SHP77 treated with DMSO at 0.1 percent for 48 hours (cell line): Measurements from ENCODE around the gene PSMG3.

ENCODE experiments used
- DNase-seq: peaks from one replicate; lab custom pipeline; 2025; lab: John Stamatoyannopoulos, UW

Gene PSMG3

DNA sequence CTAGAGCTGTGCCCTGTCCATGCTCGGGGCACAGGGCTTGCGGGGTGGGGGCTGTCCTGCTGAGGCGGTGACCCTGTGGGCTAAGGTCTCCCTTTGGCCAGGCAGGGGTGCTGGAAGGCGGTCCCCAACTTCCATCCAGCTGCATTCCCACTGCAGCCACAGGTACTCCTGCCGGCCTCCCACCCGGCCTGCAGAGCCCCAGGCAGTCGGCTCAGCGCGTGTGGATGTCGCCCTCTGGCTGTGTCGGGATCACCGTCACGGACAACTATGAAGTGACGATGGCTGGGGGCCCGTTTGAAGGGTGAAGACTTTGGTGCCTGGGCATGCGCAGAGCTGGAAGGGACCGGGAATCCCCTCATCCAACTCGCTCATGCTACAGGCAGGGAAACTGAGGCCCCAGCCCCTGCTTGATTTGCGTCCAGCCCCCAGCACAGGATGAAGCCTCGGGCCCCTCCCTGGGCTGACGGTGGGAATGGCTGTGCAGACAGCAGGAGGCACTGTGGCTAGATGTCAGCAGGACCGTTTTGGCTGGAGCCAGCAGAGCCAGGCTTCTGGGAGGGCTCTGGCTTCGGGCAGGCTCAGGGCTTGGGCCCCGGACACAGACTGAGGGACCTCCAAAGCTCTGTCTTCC is 11.5 kb downstream of the PSMG3 start:
- peak; percentile 73 for DNase-seq

DNA sequence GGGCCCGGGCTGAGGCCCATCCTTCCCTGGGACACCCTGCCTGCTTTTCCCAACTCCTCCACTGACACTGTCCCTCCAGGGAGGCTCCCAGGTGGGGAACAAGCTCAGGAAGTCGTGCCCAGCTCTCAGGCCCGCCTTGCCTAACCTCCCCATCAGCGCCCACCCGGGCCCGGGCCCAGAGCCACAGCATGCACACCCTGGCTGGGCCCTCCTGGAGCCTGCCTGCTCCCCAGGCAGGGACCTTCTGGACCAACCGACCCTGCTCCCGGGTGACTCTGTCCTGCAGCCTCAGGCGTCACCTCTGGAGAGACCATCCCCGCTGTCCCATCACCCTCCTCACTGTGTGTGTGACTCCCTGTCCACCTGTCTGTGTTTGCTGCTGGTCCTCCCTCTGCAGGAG is 12.1 kb downstream of the PSMG3 start:
- DNase-seq, result no peak

DNA sequence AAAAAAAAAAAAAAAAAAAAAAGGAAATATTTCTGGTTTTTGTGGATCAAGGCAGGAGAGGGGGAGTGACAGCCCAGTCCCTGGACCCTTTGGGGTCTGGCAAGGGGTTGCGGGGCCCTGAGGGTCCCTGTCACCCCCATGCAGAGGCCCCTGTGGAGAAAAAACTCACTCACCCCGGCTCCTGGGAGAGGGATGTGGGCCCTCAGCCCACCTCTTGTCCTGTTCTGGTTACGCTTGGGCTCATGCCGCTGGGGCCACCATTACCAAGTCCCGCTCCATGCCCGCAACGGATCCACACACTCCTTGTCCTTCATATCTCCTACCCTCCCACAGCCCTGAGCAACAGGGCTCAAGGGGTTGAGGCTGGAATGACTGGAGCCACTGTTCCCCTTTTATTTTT is 12.8 kb downstream of the PSMG3 start:
- DNase-seq, result no peak

DNA sequence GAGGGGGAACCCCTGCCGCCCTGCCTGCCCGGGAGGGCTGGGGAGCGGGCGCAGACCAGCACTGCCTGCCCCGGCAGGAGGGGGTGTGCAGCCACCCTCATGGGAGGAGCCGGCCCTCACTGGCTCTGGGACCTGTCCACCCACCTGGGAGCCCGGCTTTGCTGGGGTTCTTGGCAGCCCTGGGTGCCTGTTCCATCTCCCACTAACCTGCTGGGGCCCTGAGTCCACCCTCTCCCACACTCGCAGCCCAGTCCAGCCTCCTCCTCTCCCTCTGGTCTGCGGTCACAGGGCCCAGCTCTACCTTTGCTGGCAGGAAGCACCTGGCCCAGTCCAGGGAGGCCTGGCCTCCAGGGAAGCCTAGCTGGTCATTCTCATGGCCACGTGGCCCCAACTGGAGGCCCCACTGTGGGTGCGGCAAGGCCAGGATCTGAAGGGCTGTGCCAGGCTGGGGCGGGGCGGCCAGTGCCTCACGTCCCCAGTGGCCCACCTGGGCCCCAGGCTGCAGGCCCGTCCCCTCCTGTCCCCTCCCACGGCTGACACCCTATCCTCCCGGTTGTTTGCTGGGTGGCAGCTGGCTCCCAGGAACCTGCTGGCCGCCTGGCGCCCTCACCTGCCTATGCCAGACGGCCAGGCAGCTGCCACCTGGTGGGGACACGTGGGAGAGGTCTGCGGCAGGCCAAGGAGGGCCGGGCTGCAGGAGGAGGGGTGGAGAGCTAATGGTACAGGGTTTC is 13.9 kb downstream of the PSMG3 start, which contains the start of gene TMEM184A:
TMEM184A (minus strand) TSS at position 393 of the 731 bp plus-strand sequence. CDS start 721 bp downstream, outside the sequence.
- peak; percentile 99 for DNase-seq

DNA sequence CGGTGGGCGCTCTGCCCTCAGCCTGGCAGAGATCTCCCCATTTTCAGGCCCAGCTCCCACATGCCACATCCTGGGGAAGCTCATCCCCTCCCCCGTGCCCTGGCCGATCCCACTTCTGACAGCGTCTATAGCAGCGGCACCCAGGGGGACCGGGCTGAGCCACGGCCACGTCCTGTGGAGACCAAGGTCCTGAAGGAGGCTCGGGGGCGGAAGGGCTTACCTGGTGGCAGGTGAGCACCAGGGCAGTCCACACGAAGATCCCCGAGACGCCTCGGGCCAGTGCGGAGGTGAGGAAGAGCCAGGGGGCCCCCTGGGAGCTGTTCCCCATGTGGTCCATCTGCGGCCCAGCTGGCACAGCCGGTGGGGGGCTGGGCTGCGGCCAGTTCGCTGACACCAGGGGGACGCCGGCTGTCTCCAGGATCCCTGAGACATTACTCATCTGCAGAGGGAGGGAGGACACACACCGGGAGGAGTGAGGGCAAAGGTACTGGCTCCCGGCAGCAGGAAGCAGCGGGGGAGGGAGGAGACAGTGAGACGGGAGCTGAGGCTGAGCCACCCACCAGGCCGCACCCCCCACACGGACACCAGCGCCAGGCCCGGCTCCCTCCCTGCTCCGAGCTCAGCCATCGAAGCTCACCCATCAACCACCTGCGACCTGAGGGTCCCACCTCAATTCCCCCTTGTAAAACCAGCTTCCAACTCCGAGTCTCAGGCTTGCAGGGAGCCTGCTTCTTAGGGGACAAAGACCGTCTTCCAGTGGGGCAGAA is 14.6 kb downstream of the PSMG3 start:
- peak; percentile 62 for DNase-seq

DNA sequence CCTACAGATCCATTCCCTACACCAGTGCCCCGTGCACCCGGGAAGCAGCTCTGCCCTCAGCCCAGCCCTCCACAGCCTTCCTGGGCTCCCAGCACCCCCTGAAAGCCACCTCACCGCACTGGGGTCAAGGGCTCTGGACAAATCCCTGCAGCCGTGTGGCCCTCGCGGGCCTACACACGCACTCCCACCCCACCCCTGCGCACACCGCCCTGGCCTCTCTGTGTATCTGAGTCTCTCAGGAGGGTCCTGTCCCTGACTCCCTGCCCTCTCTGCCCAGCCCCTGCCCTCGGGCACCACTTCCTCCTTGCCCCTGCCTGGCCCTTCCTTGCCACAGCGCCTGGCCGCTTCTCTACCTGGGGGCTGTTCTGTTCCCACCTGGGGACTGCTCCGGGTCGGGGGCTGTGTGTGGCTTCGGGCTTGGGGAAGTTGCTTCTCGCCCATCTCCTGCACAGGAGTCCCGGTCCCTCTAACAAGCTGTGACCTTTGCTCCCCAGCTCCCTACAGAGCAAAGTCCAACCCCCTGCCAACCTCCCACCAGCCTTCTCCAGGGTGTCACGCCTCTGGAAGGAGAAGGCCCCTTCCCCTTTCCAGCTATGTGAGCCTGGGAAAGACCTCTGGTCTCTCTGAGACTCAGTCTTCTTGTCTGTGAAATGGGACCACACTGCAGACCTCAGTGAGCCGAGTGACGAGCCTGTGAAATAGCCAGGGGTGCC is 15.3 kb downstream of the PSMG3 start:
- no peak for DNase-seq

DNA sequence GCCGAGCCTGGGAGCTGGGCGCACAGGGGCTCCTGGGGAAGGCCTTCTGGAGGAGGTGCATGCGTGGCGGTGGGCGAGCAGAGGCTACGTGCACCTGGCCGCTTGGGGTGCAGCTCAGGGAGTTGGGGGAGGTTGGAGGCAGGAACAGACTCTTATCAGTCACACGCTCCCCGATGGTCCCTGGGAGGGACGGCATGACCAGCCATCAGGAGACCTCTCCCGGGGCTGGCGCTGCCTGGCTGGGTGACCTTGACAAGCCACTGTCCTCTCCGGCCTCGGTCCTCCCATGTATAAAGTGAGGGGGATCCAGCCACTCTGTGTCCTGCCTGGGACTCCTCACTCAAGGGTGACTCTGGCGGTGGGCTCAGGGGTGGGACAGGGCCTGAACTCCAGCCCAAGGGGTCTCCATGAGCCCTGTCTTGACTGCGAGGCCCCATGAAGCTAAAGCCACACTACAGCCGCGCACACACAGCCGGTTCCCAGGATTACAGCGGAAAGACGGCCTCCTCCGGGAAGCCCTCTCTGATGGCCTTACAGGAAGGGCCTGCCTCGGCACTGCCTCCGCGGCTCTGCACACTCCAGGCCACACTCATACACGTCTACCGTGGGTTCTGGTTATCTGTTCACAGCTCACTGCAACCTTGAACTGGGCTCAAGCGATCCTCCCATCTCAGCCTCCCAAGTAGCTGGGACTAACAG is 16.2 kb downstream of the PSMG3 start:
- DNase-seq, result no peak

DNA sequence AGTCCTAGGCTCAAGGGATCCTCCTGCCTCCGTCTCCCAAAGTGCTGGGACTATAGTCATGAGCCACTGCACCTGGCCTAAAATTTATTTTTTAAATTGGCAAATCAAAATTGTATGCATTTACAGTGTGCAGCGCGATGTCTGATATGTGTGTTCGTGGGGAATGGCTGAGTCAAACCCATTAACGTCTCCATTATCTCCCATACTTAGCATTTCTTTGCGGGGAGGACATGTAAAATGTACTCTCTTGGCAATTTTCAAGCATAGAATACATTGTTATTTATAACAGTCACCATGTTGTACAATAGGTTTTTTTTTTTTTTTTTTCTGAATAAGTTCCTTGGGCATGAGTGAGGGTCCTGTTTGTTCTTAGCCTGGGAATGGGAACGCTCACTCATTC is 17.6 kb downstream of the PSMG3 start:
- no peak for DNase-seq

DNA sequence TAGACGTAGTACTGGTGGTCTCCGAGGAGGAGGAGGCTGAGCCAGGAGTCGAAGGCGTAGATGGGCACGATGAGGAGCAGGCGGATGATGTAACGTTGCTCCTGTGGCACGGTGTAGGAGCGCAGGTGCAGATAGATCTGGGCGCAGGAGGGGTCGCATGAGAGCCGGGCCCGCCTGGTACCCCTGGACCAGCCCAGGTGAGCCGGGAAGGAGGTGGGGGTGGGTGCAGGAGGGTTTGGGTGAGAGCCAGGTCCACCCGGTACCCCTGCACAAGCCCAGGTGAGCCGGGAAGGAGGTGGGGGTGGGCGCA is 19.0 kb downstream of the PSMG3 start:
- no peak for DNase-seq

DNA sequence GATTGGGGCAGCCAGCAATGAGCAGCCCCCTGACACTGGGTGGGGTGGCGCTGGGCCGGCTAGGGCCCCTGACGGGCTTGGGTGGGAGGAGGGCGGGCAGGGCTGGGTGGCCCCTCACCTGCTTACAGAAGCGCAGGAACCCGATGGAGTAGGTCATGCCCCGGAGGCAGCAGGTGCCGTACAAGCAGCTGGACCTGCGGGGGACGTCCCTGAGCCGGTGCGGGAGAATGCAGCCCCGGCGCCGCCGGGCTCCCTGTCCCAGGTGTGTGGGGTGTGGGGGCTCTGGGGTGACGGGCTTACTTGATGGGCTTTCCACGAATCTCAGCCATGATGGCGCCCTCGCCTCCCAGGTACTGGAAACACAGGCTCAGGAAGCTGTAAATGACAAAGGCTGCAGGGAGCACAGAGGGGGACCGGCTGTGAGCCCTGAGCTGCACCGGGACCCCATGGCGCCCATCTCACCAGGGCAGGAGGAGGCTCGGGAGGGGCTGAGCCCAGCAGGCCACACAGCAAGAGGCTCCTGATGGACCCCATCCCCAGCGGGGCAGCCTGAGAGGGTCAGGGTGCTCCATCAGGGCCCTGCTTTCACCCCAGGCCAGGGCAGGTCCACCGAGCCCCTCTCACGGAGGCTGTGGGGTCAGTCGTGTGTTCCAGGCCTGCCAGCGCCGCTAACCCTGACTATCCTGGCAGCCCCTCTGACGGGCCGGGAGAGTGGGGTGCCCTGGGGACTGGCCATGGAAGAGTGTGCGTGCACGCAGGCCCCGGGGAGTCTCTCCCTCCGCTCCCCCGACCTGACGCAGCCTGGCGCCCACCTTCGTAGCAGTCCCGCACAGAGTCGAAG is 19.6 kb downstream of the PSMG3 start:
- DNase-seq, result no peak

DNA sequence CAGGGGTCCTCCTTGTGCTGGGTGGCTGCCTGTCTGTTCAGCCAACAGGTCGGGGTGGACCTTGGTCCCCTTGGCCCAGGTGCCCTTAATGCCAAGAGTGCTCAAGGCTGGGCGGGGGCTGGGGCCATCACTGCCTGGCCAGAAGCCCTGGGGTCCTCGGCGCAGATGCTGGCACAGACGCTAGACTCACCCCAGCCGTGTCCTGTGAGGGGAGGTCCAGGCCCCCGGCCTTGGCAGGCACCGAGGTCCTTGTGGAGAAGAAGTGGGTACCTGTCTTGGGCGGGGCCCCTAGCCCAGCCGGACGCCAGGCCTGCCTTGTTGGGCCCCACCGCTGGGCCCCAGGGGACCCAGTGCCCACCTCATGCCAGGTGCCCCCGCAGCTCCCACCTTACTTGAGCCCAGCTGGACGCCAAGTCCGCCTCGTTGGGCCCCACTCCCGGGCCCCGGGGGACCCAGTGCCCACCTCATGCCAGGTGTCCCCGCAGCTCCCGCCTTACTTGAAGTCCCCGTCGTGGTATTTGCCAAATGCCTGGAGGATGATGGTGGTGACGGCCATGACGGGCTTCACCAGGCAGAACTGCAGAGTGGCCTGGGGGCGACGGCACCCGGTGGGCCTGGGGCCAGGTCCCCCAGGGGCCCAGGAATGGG is 20.4 kb downstream of the PSMG3 start:
- DNase-seq, result no peak

DNA sequence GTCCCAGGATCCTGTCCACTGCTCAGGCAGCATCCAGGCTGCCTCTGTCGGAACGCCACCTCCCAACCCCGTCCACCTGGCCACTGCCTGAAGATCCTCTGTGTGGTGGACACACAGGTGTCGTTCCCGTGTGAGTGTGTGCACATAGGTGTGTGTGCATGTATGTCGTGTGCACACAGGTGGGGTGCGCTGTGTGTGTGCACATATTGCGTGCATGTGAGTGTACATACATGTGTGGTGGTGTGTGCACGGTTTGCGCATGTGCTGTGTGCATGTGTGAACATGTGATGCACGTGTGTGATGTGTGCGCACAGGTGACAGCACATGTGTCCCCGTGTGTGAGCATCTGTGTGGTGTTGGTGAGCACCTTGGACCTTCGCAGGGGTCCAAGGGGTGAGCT is 20.9 kb downstream of the PSMG3 start:
- DNase-seq, result no peak

DNA sequence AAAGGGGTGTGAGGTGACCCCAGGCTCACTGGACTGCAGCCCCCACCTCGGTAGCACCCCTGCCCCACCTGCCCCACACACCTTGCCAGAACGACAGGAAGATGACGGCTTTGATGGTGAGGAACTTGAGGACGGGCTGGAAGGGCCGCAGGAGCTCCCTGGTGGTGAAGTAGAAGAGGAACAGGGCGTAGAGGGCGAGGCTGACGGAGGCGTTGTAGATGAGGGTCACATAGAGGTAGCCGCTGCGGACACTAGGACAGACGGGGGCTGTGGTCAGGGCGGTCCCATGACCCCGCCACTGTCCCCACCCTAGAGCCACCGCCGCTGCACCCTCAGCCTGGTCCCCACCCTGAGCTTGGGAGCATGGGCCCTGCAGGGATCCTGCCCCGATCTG is 21.4 kb downstream of the PSMG3 start:
- DNase-seq, result no peak

DNA sequence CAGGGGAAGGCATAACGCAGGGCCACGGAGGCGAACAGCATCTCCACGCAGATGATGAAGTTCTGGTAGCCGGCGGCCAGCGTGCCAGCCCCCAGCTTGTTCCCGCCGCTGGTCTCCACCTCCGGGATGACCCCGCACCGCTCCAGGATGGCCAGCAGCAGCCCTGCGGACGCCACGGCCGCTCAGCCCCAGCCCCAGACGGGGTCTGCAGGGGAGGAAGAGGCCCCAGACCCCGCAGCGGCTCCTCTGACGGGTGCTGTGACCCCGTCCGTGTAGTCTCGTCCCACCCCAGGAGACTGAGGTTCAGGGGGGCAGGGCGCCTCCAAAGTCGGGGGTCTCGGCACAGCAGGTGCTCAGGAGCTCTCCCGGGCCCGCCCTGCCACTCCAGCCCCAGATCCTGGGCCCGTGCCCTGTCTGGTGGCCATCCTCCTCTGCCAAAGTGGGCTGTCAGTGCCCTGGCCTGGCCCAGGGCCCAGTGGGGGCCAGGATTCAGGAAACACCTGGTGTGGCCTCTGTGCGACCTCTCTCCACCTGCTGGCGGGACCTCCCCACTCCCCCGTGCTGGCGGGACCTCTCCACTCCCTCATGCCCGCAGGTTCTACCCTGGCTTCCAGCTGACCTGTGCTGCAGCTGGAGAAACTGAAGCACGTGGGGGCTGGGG is 21.9 kb downstream of the PSMG3 start:
- no peak for DNase-seq

DNA sequence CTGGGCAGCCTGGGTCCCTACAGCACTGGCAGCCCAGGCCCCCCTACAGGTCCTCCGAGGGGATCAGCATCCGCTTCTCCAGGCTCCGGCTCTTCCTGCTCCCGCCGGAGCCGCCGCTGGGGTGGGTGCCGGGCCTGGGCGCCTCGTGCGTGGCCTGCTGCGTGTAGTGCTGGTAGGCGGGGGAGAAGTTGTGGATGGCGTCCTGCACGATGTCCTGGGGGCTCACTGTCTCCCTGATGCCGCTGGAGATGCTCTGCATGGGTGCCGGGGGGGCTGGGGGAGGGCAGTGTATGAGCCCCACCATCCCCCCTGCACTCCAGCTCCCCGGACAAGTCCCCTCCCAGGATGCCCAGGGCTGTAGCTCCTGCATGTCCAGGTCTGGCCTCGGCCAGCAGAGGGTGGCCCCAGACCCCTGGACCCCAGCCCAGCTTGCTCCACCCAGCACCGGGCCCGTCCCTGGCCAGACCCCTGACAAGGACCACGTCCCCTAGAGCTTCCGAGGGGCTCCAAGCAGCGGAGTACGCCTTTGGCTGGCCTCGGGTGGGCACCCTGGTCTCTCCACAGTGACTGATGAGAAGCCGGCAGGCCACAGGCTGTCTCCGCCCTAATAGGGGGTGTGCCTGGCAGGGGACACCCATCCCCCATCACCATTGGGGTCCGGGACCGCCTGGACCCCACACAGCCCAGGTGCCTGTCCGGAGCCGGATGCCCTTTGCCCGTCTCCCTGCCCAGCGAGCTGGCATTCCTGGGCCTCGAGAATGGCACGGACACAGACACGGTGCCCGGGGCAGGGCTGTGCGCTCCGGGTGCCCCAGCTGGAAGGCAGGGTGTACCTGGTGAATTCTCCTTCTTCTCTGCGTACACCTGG is 22.7 kb downstream of the PSMG3 start:
- DNase-seq, result no peak

DNA sequence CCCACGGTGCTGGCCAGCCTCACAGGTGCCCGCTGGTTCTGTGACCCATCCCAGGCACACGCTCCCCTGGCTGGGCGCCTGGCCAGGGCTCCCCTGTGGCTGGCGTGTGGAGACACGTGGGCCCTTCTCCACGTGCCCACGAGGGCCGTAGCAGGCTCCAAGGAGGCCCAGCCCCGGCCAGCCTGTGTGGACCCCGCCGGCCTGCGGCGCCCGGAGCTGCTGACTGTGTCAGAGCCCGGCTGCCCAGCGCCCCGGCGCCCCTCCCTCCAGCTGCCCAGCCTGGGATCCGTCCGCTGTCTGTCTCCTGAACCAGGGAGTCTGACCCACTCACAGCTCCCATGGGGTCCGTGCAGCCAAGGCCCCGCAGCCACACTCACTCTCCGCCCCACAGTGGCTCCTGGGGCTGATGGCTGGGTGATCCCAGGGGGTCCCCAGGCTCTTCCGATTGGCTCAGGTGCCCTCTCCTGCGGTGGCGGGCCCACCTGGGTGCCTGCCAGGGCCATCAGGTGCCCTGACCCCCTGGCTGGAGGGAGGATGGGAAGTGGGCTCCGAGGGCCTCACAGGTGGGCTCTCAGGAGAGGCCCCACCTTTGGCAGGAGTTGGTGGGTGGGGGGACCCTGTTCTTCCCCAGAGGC is 23.4 kb downstream of the PSMG3 start:
- DNase-seq, result no peak

DNA sequence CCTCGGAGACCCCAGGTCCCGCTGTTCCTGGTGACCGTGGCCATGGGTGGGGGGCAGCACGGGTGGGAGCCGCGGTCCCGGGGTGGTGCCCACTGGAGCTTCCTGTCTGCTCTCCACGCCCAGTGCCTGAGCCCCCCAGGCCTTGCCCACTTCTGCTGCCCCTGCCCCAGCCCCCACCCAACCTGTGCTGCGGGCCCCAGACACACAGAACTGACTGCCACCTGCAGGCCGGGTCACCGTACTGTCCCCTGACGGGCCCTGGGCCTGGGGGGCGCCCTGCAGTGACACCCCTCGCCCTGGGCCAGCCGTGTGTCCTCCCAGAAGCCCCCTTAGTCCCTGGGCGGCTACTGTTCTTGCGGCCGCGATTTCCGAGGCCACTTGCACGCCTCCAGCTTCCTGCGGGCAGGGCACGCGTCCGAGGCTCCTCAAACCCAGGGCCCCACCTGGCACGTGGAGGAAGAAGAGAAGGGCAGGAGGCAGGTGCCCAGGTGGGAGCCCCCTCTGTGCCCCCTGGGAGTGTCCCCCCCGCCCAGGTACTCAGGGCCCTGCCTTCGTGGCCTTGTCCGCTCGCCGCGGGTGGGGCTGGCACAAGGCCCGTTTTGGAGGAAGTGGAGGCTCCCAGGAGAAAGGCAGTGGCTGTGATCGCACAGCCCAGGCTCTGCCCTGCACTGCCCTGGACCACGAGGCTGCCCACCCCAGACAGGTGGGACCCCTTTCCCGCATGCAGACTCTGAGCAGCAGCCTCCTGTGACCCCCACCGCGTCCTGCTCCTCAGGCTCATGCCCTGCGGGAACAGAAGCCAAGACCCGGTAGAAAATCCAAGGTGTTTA is 24.2 kb downstream of the PSMG3 start:
- no peak for DNase-seq
